ENCODE results near the gene DCBLD1. TPM values are rescaled to one million over a fixed set of nuclear protein-coding genes. Genes with fewer than 3 reads are reported as not detected.

The DCBLD1 gene
- polyA plus RNA-seq, 3 donors, result 2.9 to 3.3 (median 3.1) TPM

DNA sequence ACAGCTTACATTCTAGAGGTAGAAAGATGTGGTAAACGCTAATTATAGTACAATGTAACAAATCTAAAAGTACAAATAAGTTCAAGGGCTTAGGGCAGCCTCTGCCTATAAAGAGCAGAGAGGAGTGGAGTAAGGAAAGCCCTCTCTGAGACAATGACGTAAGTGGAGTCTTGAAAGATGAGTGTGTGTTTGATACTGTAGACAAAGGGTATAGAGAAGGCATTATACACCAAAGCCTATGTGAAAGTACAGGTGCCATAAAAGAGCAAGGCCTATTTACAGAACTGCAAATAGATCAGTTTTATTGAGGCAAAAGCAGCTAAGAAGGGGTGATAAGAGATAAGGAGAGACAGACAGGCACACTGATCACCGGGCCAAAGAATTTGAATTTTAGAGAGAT is 108.9 kb downstream of the DCBLD1 start:
- H2AFZ ChIP-seq (ENCODE audit: insufficient read depth, low read depth, low read length, poor library complexity, severe bottlenecking), result no peak overlapping the region
- Mint-ChIP-seq H3K27me3 (ENCODE audit: low read depth in 3 of 3) (peaks cover 0 to 2% (median 0%) of the 10 kb centered on the region in 3 donors), H3K36me3 (peaks cover 20 to 29% of the 10 kb centered on the region in 2 donors), H3K27ac (peak overlapping the region in 1 of 7 donors; percentile 12), H3K4me3 (no peak overlapping the region), H3K4me1 (no peaks in the 10 kb centered on the region), H3K9me3 (peaks cover 0 to 4% (median 0%) of the 10 kb centered on the region in 7 donors)
- H3K4me1 ChIP-seq (ENCODE audit: control insufficient read depth in 1 of 2, insufficient read depth in 2 of 2, low read length in 2 of 2), result no peaks in the 10 kb centered on the region
- peaks cover 7 to 24% of the 10 kb centered on the region in 2 donors for H3K36me3 ChIP-seq (replicated peaks in 1 of 2; ENCODE audit: control insufficient read depth in 1 of 2, insufficient read depth in 2 of 2, low read length in 2 of 2)
- DNase-seq, result no peak
- H3K27ac ChIP-seq (ENCODE audit: low read depth in 1 of 2, low read length in 2 of 2), result no peak overlapping the region
- no peak overlapping the region for H3K4me2 ChIP-seq (replicated peaks; ENCODE audit: extremely low read depth, low read length, poor library complexity, severe bottlenecking)
- intact Hi-C loops (cut with micrococcal nuclease), result no loop called here
- no CpG with 5 or more reads among the region's 3 CpGs for WGBS (ENCODE audit: insufficient coverage)
- peaks cover 63% of the 10 kb centered on the region for H3K79me2 ChIP-seq (ENCODE audit: insufficient read depth, low read length)
- no peaks in the 10 kb centered on the region for H3K27me3 ChIP-seq (ENCODE audit: control insufficient read depth in 2 of 2, insufficient read depth in 2 of 2, low read length in 2 of 2)
- TF ChIP-seq, protein P1, sequence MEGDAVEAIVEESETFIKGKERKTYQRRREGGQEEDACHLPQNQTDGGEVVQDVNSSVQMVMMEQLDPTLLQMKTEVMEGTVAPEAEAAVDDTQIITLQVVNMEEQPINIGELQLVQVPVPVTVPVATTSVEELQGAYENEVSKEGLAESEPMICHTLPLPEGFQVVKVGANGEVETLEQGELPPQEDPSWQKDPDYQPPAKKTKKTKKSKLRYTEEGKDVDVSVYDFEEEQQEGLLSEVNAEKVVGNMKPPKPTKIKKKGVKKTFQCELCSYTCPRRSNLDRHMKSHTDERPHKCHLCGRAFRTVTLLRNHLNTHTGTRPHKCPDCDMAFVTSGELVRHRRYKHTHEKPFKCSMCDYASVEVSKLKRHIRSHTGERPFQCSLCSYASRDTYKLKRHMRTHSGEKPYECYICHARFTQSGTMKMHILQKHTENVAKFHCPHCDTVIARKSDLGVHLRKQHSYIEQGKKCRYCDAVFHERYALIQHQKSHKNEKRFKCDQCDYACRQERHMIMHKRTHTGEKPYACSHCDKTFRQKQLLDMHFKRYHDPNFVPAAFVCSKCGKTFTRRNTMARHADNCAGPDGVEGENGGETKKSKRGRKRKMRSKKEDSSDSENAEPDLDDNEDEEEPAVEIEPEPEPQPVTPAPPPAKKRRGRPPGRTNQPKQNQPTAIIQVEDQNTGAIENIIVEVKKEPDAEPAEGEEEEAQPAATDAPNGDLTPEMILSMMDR (IDR thresholded peaks at IDR 0.05), result no peak
- H3K9me3 ChIP-seq (replicated peaks in 1 of 2; ENCODE audit: control insufficient read depth in 1 of 2, insufficient read depth in 1 of 2, low read length in 2 of 2), result no peaks in the 10 kb centered on the region
- H4K20me1 ChIP-seq (ENCODE audit: insufficient read depth, low read length), result peaks cover 40% of the 10 kb centered on the region
- no peak overlapping the region for H3K9ac ChIP-seq (ENCODE audit: insufficient read depth, low read length, poor library complexity, severe bottlenecking)
- no peak overlapping the region for H3K4me3 ChIP-seq (replicated peaks in 1 of 3; ENCODE audit: low read depth in 2 of 3, low read length in 3 of 3)

DNA sequence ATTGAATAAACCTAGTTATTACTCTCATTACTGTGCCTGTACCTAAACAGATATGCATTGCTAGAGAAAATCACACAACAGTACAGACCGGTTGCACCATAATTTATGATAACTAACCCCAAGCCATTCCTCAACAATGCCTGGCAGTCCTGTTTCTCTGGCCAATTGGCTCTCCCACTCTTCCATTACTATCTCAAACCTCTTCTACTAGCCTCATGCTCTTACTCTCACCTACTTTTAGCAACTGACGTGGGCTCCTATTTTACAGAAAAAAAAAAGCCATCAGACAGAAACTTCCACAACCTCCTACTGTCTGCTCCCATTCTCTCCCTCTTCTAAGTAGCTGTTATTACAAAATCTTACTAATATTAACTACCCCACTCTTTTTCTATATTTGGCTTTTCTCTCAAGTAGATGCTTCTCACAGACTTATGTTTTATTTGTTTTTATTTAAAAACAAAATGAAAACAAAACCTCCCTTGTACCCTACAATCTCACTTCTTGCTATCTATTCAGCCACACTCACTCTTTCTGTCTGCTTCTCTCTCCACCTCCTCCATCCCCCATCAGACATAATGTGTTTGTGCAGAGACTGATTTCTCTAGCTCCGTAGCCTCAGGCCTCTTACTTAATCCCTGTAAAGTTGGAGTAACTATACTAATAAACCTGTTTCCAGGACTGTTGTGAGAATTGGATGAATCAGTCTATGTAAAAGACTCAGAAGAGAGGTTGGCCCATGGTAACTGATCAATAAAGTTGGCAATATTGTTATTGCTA is 110.7 kb downstream of the DCBLD1 start:
- intact Hi-C loops (cut with micrococcal nuclease), result no loop called here
- Histone ChIP-seq H3K9me3 (replicated peaks in 1 of 2; ENCODE audit: control insufficient read depth in 1 of 2, insufficient read depth in 1 of 2, low read length in 2 of 2) (peaks cover 0 to 8% of the 10 kb centered on the region in 2 donors), H3K27ac (ENCODE audit: low read depth in 1 of 2, low read length in 2 of 2) (no peak overlapping the region), H3K9ac (ENCODE audit: insufficient read depth, low read length, poor library complexity, severe bottlenecking) (no peak overlapping the region), H3K4me1 (ENCODE audit: control insufficient read depth in 1 of 2, insufficient read depth in 2 of 2, low read length in 2 of 2) (no peaks in the 10 kb centered on the region), H2AFZ (ENCODE audit: insufficient read depth, low read depth, low read length, poor library complexity, severe bottlenecking) (no peak overlapping the region), H4K20me1 (ENCODE audit: insufficient read depth, low read length) (peaks cover 43% of the 10 kb centered on the region), H3K4me2 (replicated peaks; ENCODE audit: extremely low read depth, low read length, poor library complexity, severe bottlenecking) (no peak overlapping the region), H3K36me3 (replicated peaks in 1 of 2; ENCODE audit: control insufficient read depth in 1 of 2, insufficient read depth in 2 of 2, low read length in 2 of 2) (peaks cover 7 to 31% of the 10 kb centered on the region in 2 donors), H3K27me3 (ENCODE audit: control insufficient read depth in 2 of 2, insufficient read depth in 2 of 2, low read length in 2 of 2) (no peaks in the 10 kb centered on the region), H3K79me2 (ENCODE audit: insufficient read depth, low read length) (peaks cover 70% of the 10 kb centered on the region), H3K4me3 (replicated peaks in 1 of 3; ENCODE audit: low read depth in 2 of 3, low read length in 3 of 3) (no peak overlapping the region)
- no peak overlapping the region for H3K4me3 Mint-ChIP-seq
- peaks cover 25 to 38% of the 10 kb centered on the region in 2 donors for H3K36me3 Mint-ChIP-seq
- H3K4me1 Mint-ChIP-seq, result no peaks in the 10 kb centered on the region
- H3K9me3 Mint-ChIP-seq, result peaks cover 0 to 12% (median 8%) of the 10 kb centered on the region in 7 donors
- H3K27ac Mint-ChIP-seq, result no peak overlapping the region
- H3K27me3 Mint-ChIP-seq (ENCODE audit: low read depth in 3 of 3), result peaks cover 0 to 2% (median 0%) of the 10 kb centered on the region in 3 donors
- no peak for DNase-seq
- 100% methylated on average over 1 of the region's 3 CpGs for WGBS (ENCODE audit: insufficient coverage)
- TF ChIP-seq, protein P1 (IDR thresholded peaks at IDR 0.05), result no peak

Measured in CD14-positive monocyte (primary cell).